GM12891 (cell line): ENCODE results near the gene PGP.

ENCODE experiments used
- PAX5 ChIP-seq: IDR thresholded peaks from 2 replicates; pipeline ENCODE4 v1.6.1; 2011; ENCODE audit warnings: low read length, moderate library complexity, mild to moderate bottlenecking; ENCODE audit not compliant: insufficient read depth, severe bottlenecking
- POLR2A ChIP-seq: IDR thresholded peaks from 2 replicates; pipeline ENCODE4 v1.6.1; 2011; ENCODE audit warnings: low read depth, low read length, control low read depth
- POLR2AphosphoS5 ChIP-seq: IDR thresholded peaks from 2 replicates; pipeline ENCODE4 v1.6.1; 2011; ENCODE audit warnings: low read depth, low read length, control low read depth
- POU2F2 ChIP-seq: IDR thresholded peaks from 2 replicates; pipeline ENCODE4 v1.6.1; 2011; ENCODE audit warnings: low read depth, mild to moderate bottlenecking, control low read depth, low read length, moderate library complexity
- TAF1 ChIP-seq: IDR thresholded peaks from 2 replicates; pipeline ENCODE4 v1.6.1; 2011; ENCODE audit warnings: low read depth, low read length, control low read depth

DNA sequence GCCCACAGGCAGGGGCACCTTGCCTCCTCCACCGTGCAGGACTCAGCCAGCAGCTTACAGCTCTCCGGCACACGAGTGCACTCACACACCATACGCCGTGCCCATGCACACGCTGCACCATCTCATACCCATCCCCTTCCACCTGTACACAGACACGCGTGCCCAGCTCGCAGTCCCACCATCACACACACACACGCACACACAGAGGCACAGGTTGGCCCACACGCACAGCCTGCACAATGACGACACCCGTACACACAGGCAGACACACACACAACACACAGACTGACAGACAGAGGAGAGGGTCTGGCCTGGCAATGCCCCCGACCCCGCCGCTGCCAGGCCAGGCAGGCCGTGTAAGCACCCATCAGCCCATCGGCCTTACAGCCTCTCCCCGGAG is 30.3 kb downstream of the PGP start:
- no peak for TF ChIP-seq POU2F2
- no peak for TF ChIP-seq POLR2A
- no peak for TF ChIP-seq POLR2AphosphoS5
- TF ChIP-seq PAX5, result no peak
- TF ChIP-seq TAF1, result no peak
